Neuronal stem cell (in vitro differentiated cells): Measurements from ENCODE around the gene PDE4B.

Experiments used
- DNase-seq: peaks from one replicate; pipeline ENCODE4 v3.0.0-alpha.2; 2013; ENCODE audit warnings: low spot score
- H2AFZ ChIP-seq: one replicate; pipeline ENCODE4 v1.6.1; 2013; ENCODE audit warnings: mild to moderate bottlenecking, low read length, inconsistent platforms
- H2AK5ac ChIP-seq: 2 replicates; pipeline ENCODE4 v1.6.1; 2013; ENCODE audit warnings: low read depth, mild to moderate bottlenecking, inconsistent platforms, low read length, moderate library complexity, mixed read lengths
- H2BK120ac ChIP-seq: 2 replicates; pipeline ENCODE4 v1.6.1; 2013; ENCODE audit warnings: low read depth, mild to moderate bottlenecking, inconsistent platforms, low read length, moderate library complexity, mixed read lengths
- H2BK12ac ChIP-seq: one replicate; pipeline ENCODE4 v1.6.1; 2013; ENCODE audit warnings: low read length, inconsistent platforms
- H2BK15ac ChIP-seq: 2 replicates; pipeline ENCODE4 v1.6.1; 2013; ENCODE audit warnings: mild to moderate bottlenecking, low read length, inconsistent platforms, mixed read lengths
- H2BK5ac ChIP-seq: one replicate; pipeline ENCODE4 v1.6.1; 2013; ENCODE audit warnings: inconsistent platforms, mild to moderate bottlenecking, low read length, moderate library complexity
- H3K14ac ChIP-seq: one replicate; pipeline ENCODE4 v1.6.1; 2013; ENCODE audit warnings: low read length, inconsistent platforms
- H3K18ac ChIP-seq: 2 replicates; pipeline ENCODE4 v1.6.1; 2013; ENCODE audit warnings: low read length, inconsistent platforms
- H3K23ac ChIP-seq: 2 replicates; pipeline ENCODE4 v1.6.1; 2013; ENCODE audit warnings: low read depth, mild to moderate bottlenecking, mixed read lengths, low read length, inconsistent platforms; ENCODE audit not compliant: poor library complexity
- H3K27ac ChIP-seq: replicated peaks from 3 replicates; pipeline ENCODE4 v1.5.1; 2013; ENCODE audit warnings: low read length, inconsistent platforms
- H3K27me3 ChIP-seq, 3 experiments: 2 replicates each; pipeline ENCODE4 v1.6.1; 2013; ENCODE audit warnings: low read length in 3 of 3, mild to moderate bottlenecking in 2 of 3, inconsistent platforms in 1 of 3, low read depth in 1 of 3, mixed read lengths in 1 of 3, moderate library complexity in 1 of 3; ENCODE audit not compliant: control insufficient read depth in 3 of 3, insufficient read depth in 3 of 3
- H3K36me3 ChIP-seq, 2 donors: replicated peaks in 1 of 2; 2 replicates each; pipeline ENCODE4 v1.6.1; 2013; ENCODE audit warnings: low read length in 2 of 2; ENCODE audit not compliant: control insufficient read depth in 2 of 2, insufficient read depth in 2 of 2
- H3K4ac ChIP-seq: 2 replicates; pipeline ENCODE4 v1.6.1; 2013; ENCODE audit warnings: inconsistent platforms, mild to moderate bottlenecking, low read length, moderate library complexity
- H3K4me1 ChIP-seq, 2 donors: 1 replicate in 1 of 2; 2 replicates in 1 of 2; pipeline ENCODE4 v1.6.1; 2013; ENCODE audit warnings: low read length in 2 of 2, low read depth in 1 of 2; ENCODE audit not compliant: control insufficient read depth in 2 of 2, insufficient read depth in 1 of 2
- H3K4me2 ChIP-seq: one replicate; pipeline ENCODE4 v1.6.1; 2013; ENCODE audit warnings: mild to moderate bottlenecking, low read length, inconsistent platforms; ENCODE audit not compliant: insufficient read depth, poor library complexity, severe bottlenecking
- H3K4me3 ChIP-seq, 2 donors: 2 replicates each; pipeline ENCODE4 v1.5.1; 2013; ENCODE audit warnings: low read length in 2 of 2, mild to moderate bottlenecking in 2 of 2, inconsistent platforms in 1 of 2, moderate library complexity in 1 of 2
- H3K79me1 ChIP-seq: one replicate; pipeline ENCODE4 v1.6.1; 2013; ENCODE audit warnings: low read depth, mild to moderate bottlenecking, inconsistent platforms, low read length, moderate library complexity
- H3K9ac ChIP-seq: one replicate; pipeline ENCODE4 v1.6.1; 2013; ENCODE audit warnings: mild to moderate bottlenecking, low read depth, low read length, inconsistent platforms; ENCODE audit not compliant: poor library complexity
- H3K9me3 ChIP-seq, 2 donors: replicated peaks in 1 of 2; 2 replicates each; pipeline versions ENCODE3 to v1.6.1; 2013; ENCODE audit warnings: low read length in 2 of 2, mild to moderate bottlenecking in 2 of 2, inconsistent platforms in 1 of 2, low read depth in 1 of 2, mixed read lengths in 1 of 2, moderate library complexity in 1 of 2; ENCODE audit not compliant: control insufficient read depth in 2 of 2, insufficient read depth in 1 of 2
- H4K8ac ChIP-seq: one replicate; pipeline ENCODE4 v1.6.1; 2013; ENCODE audit warnings: low read depth, mild to moderate bottlenecking, inconsistent platforms, low read length, moderate library complexity
- H4K91ac ChIP-seq: one replicate; pipeline ENCODE4 v1.6.1; 2013; ENCODE audit warnings: low read length, low read depth, mild to moderate bottlenecking, inconsistent platforms; ENCODE audit not compliant: poor library complexity
- WGBS, 2 donors: extraction: QIAGEN DNeasy Blood & Tissue Kit; methylation state at CpG; one replicate each; pipeline ENCODE4 v1.1.7; 2013; ENCODE audit warnings: missing lambda C conversion rate in 2 of 2, mixed read lengths in 1 of 2; ENCODE audit not compliant: insufficient read length in 2 of 2, insufficient replicate concordance in 1 of 2; ENCODE audit errors: extremely low coverage in 2 of 2; 5-methylcytosine and 5-hydroxymethylcytosine counted together

PDE4B gene

DNA sequence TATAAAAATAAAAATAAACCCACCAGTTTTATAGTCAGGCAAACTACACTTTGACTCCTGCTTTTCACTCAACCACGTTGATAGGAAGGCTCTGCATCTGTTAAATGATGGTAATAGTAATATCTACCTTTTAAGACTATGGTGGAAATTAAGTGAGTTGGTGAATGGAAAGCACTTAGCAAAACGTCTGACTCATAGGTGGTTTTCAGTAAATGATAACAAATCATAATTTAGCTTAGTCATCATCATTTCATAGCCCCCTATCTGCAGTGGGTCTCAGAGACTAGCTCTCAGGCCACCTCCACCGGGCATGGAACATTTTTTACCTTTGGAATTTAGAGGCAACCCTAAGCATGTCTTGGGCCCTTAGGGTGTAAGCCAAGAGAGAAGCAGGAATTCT, 160.0 kb downstream of the PDE4B start:
- no CpG with 5 or more reads among the region's 3 CpGs for WGBS, 2 donors
- DNase-seq: no peak

DNA sequence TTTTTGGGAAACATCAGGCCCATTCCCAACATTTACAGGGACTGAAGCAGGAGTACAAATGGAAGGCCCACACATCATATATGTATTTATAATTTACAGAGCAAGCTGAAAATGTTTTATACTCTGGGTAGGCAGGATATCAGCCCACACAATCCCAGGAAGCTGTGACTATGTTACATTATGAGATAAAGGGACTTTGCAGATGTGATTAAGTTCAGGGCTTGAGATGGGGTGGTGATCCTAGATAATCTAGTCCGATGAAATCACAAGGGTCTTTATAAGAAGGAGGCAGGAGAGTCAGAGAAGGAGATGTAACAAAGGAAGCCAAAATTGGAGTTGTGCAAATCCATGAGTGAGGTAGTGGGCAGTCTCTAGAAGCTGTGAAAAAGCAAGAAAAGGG, 160.5 kb downstream of the PDE4B start:
- Histone ChIP-seq H2BK15ac (no peak overlapping the region), H3K14ac (no peak overlapping the region), H3K18ac (no peak overlapping the region), H3K79me1 (no peaks in the 10 kb centered on the region), H3K4me3 (no peak overlapping the region), H3K36me3 (no peaks in the 10 kb centered on the region), H2BK12ac (no peak overlapping the region), H3K9ac (no peak overlapping the region), H3K4me1 (peaks cover 1 to 5% of the 10 kb centered on the region in 2 donors), H3K9me3 (no peaks in the 10 kb centered on the region), H3K4ac (no peak overlapping the region), H2BK120ac (no peak overlapping the region), H2BK5ac (no peak overlapping the region), H3K27ac (no peak overlapping the region), H3K27me3 (no peaks in the 10 kb centered on the region), H2AFZ (no peak overlapping the region), H3K4me2 (no peak overlapping the region), H3K23ac (no peak overlapping the region), H2AK5ac (no peak overlapping the region), H4K91ac (no peak overlapping the region), H4K8ac (no peak overlapping the region)
- no peak for DNase-seq
- WGBS, 2 donors: no CpG with 5 or more reads among the region's 1 CpG

More for the DNA sequence above, 160.0 kb downstream of the PDE4B start:
- no peak overlapping the region for H2BK12ac ChIP-seq
- H3K23ac ChIP-seq: no peak overlapping the region
- no peak overlapping the region for H3K9ac ChIP-seq
- no peaks in the 10 kb centered on the region for H3K36me3 ChIP-seq
- H2AFZ ChIP-seq: no peak overlapping the region
- no peaks in the 10 kb centered on the region for H3K9me3 ChIP-seq
- H2BK120ac ChIP-seq: no peak overlapping the region
- no peak overlapping the region for H4K91ac ChIP-seq
- H3K18ac ChIP-seq: no peak overlapping the region
- H3K79me1 ChIP-seq: no peaks in the 10 kb centered on the region
- no peak overlapping the region for H4K8ac ChIP-seq
- peaks cover 1 to 5% of the 10 kb centered on the region in 2 donors for H3K4me1 ChIP-seq
- H3K4me2 ChIP-seq: no peak overlapping the region
- H2BK15ac ChIP-seq: no peak overlapping the region
- no peak overlapping the region for H3K4me3 ChIP-seq
- no peak overlapping the region for H2AK5ac ChIP-seq
- H2BK5ac ChIP-seq: no peak overlapping the region
- H3K27ac ChIP-seq: no peak overlapping the region
- H3K14ac ChIP-seq: no peak overlapping the region
- H3K27me3 ChIP-seq: no peaks in the 10 kb centered on the region
- H3K4ac ChIP-seq: no peak overlapping the region

DNA sequence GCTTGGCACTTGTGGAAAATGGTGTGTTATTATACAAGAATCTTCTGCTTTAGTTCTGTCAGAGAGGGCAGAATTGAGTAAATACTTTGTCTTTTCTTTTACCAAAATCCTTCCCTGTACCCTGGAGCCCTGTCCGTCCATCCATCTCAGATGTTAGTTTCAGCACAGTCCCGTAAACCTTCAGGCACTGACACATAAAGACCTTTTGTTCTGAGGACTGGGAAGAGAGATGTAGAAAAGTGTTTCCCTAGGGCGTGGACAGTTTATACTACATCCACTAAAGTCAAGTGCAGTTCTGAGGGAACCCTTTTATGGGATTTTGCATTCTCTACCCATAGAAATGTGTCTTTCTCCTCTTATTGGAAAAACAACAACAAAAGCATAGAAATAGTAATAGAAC, 162.4 kb downstream of the PDE4B start:
- peak overlapping the region; percentile 48 for H2AFZ ChIP-seq
- no peaks in the 10 kb centered on the region for H3K36me3 ChIP-seq
- H3K18ac ChIP-seq: no peak overlapping the region
- H3K27me3 ChIP-seq: no peaks in the 10 kb centered on the region
- H2BK12ac ChIP-seq: no peak overlapping the region
- H4K91ac ChIP-seq: no peak overlapping the region
- WGBS, 2 donors: no CpG with 5 or more reads among the region's 3 CpGs
- no peak overlapping the region for H3K4me2 ChIP-seq
- H3K23ac ChIP-seq: no peak overlapping the region
- H3K9me3 ChIP-seq: no peaks in the 10 kb centered on the region
- DNase-seq: no peak
- no peak overlapping the region for H3K4me3 ChIP-seq
- H2BK15ac ChIP-seq: no peak overlapping the region
- no peaks in the 10 kb centered on the region for H3K79me1 ChIP-seq
- no peak overlapping the region for H3K14ac ChIP-seq
- H3K4me1 ChIP-seq: peaks cover 3 to 5% of the 10 kb centered on the region in 2 donors
- H3K4ac ChIP-seq: no peak overlapping the region
- H3K9ac ChIP-seq: no peak overlapping the region
- no peak overlapping the region for H3K27ac ChIP-seq
- H2AK5ac ChIP-seq: no peak overlapping the region
- no peak overlapping the region for H2BK120ac ChIP-seq
- no peak overlapping the region for H2BK5ac ChIP-seq
- H4K8ac ChIP-seq: no peak overlapping the region

DNA sequence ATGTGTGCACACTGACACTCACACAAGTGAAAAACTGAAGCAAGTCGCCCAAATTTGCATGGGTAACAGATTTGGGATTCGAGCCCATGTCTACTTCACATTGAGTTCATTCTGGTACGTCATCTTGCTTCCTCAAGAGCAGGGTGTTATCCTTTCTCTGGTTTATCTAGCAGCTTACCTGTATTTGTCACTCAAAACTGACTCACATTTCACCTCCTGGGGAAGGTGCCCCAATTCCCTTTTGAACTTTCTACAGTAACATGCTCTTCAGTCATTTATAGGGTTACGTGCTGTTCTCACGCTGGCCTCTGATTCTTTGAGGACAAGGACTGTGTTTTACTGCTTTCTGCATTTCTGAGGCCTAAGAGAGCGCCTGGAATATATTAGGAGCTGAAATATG, 162.8 kb downstream of the PDE4B start:
- Histone ChIP-seq H4K91ac (no peak overlapping the region), H3K23ac (no peak overlapping the region), H4K8ac (no peak overlapping the region), H3K9me3 (no peaks in the 10 kb centered on the region), H3K4me1 (peaks cover 3 to 5% of the 10 kb centered on the region in 2 donors), H3K27ac (no peak overlapping the region), H3K27me3 (no peaks in the 10 kb centered on the region), H2AK5ac (no peak overlapping the region), H3K4ac (no peak overlapping the region), H3K4me3 (no peak overlapping the region), H3K18ac (no peak overlapping the region), H2BK120ac (no peak overlapping the region), H2BK5ac (no peak overlapping the region), H2BK15ac (no peak overlapping the region), H3K79me1 (no peaks in the 10 kb centered on the region), H3K4me2 (no peak overlapping the region), H3K9ac (no peak overlapping the region), H2BK12ac (no peak overlapping the region), H3K14ac (no peak overlapping the region), H3K36me3 (no peaks in the 10 kb centered on the region), H2AFZ (peak overlapping the region; percentile 48)
- no CpG with 5 or more reads among the region's 6 CpGs for WGBS, 2 donors
- DNase-seq: no peak
